HepG2 (cell line): ENCODE measurements around the gene PLIN5. TPM values are rescaled to one million over a fixed set of nuclear protein-coding genes. Genes with fewer than 3 reads are reported as not detected.

Experiments used
- ATAD3A ChIP-seq: sonication (generic); formaldehyde crosslinking; IDR thresholded peaks from 2 replicates; pipeline ENCODE4 v1.4.0; 2020; ENCODE audit warnings: missing genetic modification reagents
- DNMT3B ChIP-seq: conservative IDR thresholded peaks from 2 replicates; pipeline ENCODE4 v1.6.1; 2016; ENCODE audit warnings: missing biosample characterization, control low read depth
- ETV6 ChIP-seq: sonication (generic); formaldehyde crosslinking; conservative IDR thresholded peaks from 2 replicates; pipeline ENCODE4 v1.4.0; 2020; ENCODE audit warnings: missing genetic modification reagents
- FOXA3 ChIP-seq: IDR thresholded peaks from 2 replicates; pipeline ENCODE4 v1.6.1; 2016; ENCODE audit warnings: missing genetic modification reagents, missing compliant biosample characterization
- HOXA3 ChIP-seq: sonication (generic); formaldehyde crosslinking; IDR thresholded peaks from 2 replicates; pipeline ENCODE4 v1.5.0; 2020; ENCODE audit warnings: missing genetic modification reagents
- MZF1 ChIP-seq: sonication (generic); formaldehyde crosslinking; IDR thresholded peaks from 2 replicates; pipeline ENCODE4 v1.8.1; 2023; ENCODE audit warnings: mild to moderate bottlenecking, missing genetic modification reagents, borderline replicate concordance
- NCOA1 ChIP-seq: sonication (generic); formaldehyde crosslinking; IDR thresholded peaks from 2 replicates; pipeline ENCODE4 v1.9.0; 2021; ENCODE audit warnings: missing genetic modification reagents
- NR0B2 ChIP-seq: sonication (generic); formaldehyde crosslinking; IDR thresholded peaks from 2 replicates; pipeline ENCODE4 v1.4.0; 2020; ENCODE audit warnings: mild to moderate bottlenecking, missing genetic modification reagents
- SOX5 ChIP-seq: IDR thresholded peaks from 2 replicates; pipeline ENCODE4 v1.6.1; 2016; ENCODE audit warnings: borderline replicate concordance
- SOX6 ChIP-seq, 2 experiments: fragments of 450-650 bp in 1 of 2; sonication (generic) in 1 of 2; formaldehyde crosslinking in 1 of 2; IDR thresholded peaks; 2 replicates each; pipeline versions ENCODE4 v1.4.0 to v1.6.1; 2017 to 2020; ENCODE audit warnings: antibody characterized with exemption in 1 of 2, mild to moderate bottlenecking in 1 of 2, missing genetic modification reagents in 1 of 2
- TFAP4 ChIP-seq: sonication (generic); IDR thresholded peaks from 2 replicates; pipeline ENCODE4 v1.6.1; 2016; ENCODE audit warnings: low read depth, borderline replicate concordance
- TGIF2 ChIP-seq: IDR thresholded peaks from 2 replicates; pipeline ENCODE4 v1.6.1; 2016; ENCODE audit warnings: control low read depth, missing compliant biosample characterization
- ZBTB10 ChIP-seq: sonication (generic); formaldehyde crosslinking; IDR thresholded peaks from 2 replicates; pipeline ENCODE4 v1.4.0; 2020; ENCODE audit warnings: missing genetic modification reagents, borderline replicate concordance
- ZFP90 ChIP-seq: sonication (generic); formaldehyde crosslinking; IDR thresholded peaks from 2 replicates; pipeline ENCODE4 v1.8.0; 2022; ENCODE audit warnings: missing genetic modification reagents, mild to moderate bottlenecking, inconsistent platforms, borderline replicate concordance
- ZNF253 ChIP-seq: sonication (generic); formaldehyde crosslinking; IDR thresholded peaks from 2 replicates; pipeline ENCODE4 v1.8.0; 2022; ENCODE audit warnings: mild to moderate bottlenecking, missing genetic modification reagents, borderline replicate concordance
- ZNF558 ChIP-seq: sonication (generic); formaldehyde crosslinking; IDR thresholded peaks from 2 replicates; pipeline ENCODE4 v1.9.0; 2022; ENCODE audit warnings: mild to moderate bottlenecking, missing genetic modification reagents, borderline replicate concordance
- ZNF589 ChIP-seq: sonication (generic); formaldehyde crosslinking; conservative IDR thresholded peaks from 2 replicates; pipeline ENCODE4 v1.8.0; 2022; ENCODE audit warnings: mild to moderate bottlenecking, moderate library complexity, missing genetic modification reagents
- polyA plus RNA-seq, 8 experiments: library from polyadenylated mRNA; depleted of rRNA in 3 of 8; stranded (reverse) in 7 of 8; unstranded in 1 of 8; fragments of >200 nt; fragmentation: Illumina TruSeq in 4 of 8; extraction: Trizol in 4 of 8; gene quantifications; 2 replicates each; pipeline versions ENCODE4 v1.2.1 to v1.2.3, GENCODE V29; 2011 to 2016; ENCODE audit warnings: low read depth in 4 of 8, missing spikeins in 1 of 8, mixed read lengths in 1 of 8; ENCODE audit not compliant: insufficient read depth in 1 of 8
- total RNA-seq, 5 experiments: library from RNA; depleted of rRNA; stranded (reverse); fragments of >200 nt; fragmentation: Illumina TruSeq; extraction: Trizol; gene quantifications; 2 replicates each; pipeline ENCODE4 v1.2.3, GENCODE V29; 2016; ENCODE audit warnings: low read depth in 1 of 5
- TF ChIP-seq, protein P1 (sequence below): fragments of 450-650 bp; IDR thresholded peaks from 2 replicates; pipeline ENCODE4 v1.6.1; 2016
- TF ChIP-seq, protein P2 (sequence below): sonication (generic); formaldehyde crosslinking; IDR thresholded peaks from 2 replicates; pipeline ENCODE4 v1.4.0; 2020; ENCODE audit warnings: missing genetic modification reagents, borderline replicate concordance

The PLIN5 gene
- total and polyA plus RNA-seq, 2 of the 13 experiments (the other 11 are each of a cell fraction or from before 2014, with no cell fraction given), result 1.8 to 4.8 TPM

GRCh38 chr19:4583961-4584669 lies 49.1 kb upstream of the PLIN5 start (continued):
- TF ChIP-seq TFAP4 (peak; percentile 86; the same call in 1 of the 2 replicates), DNMT3B (CRISPR knock-in tag) (no peak), ETV6 (CRISPR knock-in tag) (peak; percentile 92; the same call in 1 of the 2 replicates), ZNF253 (no peak), MZF1 (CRISPR knock-in tag) (no peak), NCOA1 (peak; percentile 94), HOXA3 (CRISPR knock-in tag) (peak; percentile 65; the same call in 1 of the 2 replicates), ZNF589 (CRISPR knock-in tag) (peak; percentile 86), TGIF2 (peak; percentile 71; the same call in 1 of the 2 replicates), ZFP90 (CRISPR knock-in tag) (peak; percentile 70; the same call in 1 of the 2 replicates), SOX5 (CRISPR knock-in tag) (peak; percentile 82; the same call in 1 of the 2 replicates), FOXA3 (CRISPR knock-in tag) (peak; percentile 73), ZNF558 (CRISPR knock-in tag) (0 out of 2 replicates have a peak, but pooled peaks have one; percentile 52), ZBTB10 (CRISPR knock-in tag) (0 out of 2 replicates have a peak, but pooled peaks have one; percentile 38), SOX6 (IDR thresholded peaks at IDR 0.05) (no peak), SOX6 (CRISPR knock-in tag; IDR thresholded peaks at IDR 0.05) (peak; percentile 90), ATAD3A (no peak), NR0B2 (no peak)
- TF ChIP-seq, protein P1, sequence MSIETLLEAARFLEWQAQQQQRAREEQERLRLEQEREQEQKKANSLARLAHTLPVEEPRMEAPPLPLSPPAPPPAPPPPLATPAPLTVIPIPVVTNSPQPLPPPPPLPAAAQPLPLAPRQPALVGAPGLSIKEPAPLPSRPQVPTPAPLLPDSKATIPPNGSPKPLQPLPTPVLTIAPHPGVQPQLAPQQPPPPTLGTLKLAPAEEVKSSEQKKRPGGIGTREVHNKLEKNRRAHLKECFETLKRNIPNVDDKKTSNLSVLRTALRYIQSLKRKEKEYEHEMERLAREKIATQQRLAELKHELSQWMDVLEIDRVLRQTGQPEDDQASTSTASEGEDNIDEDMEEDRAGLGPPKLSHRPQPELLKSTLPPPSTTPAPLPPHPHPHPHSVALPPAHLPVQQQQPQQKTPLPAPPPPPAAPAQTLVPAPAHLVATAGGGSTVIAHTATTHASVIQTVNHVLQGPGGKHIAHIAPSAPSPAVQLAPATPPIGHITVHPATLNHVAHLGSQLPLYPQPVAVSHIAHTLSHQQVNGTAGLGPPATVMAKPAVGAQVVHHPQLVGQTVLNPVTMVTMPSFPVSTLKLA, result no peak
- TF ChIP-seq, protein P2, sequence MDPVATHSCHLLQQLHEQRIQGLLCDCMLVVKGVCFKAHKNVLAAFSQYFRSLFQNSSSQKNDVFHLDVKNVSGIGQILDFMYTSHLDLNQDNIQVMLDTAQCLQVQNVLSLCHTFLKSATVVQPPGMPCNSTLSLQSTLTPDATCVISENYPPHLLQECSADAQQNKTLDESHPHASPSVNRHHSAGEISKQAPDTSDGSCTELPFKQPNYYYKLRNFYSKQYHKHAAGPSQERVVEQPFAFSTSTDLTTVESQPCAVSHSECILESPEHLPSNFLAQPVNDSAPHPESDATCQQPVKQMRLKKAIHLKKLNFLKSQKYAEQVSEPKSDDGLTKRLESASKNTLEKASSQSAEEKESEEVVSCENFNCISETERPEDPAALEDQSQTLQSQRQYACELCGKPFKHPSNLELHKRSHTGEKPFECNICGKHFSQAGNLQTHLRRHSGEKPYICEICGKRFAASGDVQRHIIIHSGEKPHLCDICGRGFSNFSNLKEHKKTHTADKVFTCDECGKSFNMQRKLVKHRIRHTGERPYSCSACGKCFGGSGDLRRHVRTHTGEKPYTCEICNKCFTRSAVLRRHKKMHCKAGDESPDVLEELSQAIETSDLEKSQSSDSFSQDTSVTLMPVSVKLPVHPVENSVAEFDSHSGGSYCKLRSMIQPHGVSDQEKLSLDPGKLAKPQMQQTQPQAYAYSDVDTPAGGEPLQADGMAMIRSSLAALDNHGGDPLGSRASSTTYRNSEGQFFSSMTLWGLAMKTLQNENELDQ (CRISPR knock-in tag), result no peak
